Measurements from ENCODE around the gene PCSK1. TPM values are rescaled to one million over a fixed set of nuclear protein-coding genes. Genes with fewer than 3 reads are reported as not detected.

PCSK1 gene
- total RNA-seq, 1 experiment from 2014 or later: not detected

DNA sequence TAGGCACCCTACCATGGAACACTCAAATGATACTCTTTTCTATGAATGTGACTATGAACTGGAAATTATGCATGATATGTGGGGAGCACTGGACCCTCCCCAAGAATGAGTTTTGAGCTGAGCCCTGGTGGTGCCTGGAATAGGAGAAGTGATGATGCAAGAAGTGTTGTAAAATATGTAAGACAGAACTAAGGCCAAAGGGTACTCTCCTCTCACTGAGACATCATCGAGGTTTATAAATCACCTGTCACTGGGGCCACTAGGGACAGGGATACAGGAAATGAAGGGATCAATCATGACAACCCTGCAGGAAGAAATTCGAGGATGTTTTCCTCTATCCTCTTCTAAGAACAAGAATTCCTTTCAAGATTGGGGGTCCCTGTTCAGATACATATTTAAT is 45.4 kb downstream of the PCSK1 start:
- no peak overlapping the region for H3K4me3 ChIP-seq (replicated peaks in 1 of 2; ENCODE audit: low read depth in 1 of 2, low read length in 2 of 2)
- no peak overlapping the region for H3K9ac ChIP-seq (ENCODE audit: low read length)
- TF ChIP-seq SP1 (IDR thresholded peaks at IDR 0.05; ENCODE audit: low read depth): no peak
- TF ChIP-seq EZH2 (IDR thresholded peaks at IDR 0.05): no peak
- no peak for TF ChIP-seq SIN3A (IDR thresholded peaks at IDR 0.05; ENCODE audit: low read depth)
- TF ChIP-seq TCF7L2 (IDR thresholded peaks at IDR 0.05; ENCODE audit: borderline replicate concordance, extremely low read depth, insufficient read depth, insufficient read length): no peak
- TF ChIP-seq SRF (IDR thresholded peaks at IDR 0.05; ENCODE audit: low read depth): no peak
- TF ChIP-seq CBX3 (IDR thresholded peaks at IDR 0.05; ENCODE audit: low read depth): no peak
- TF ChIP-seq RAD21 (IDR thresholded peaks at IDR 0.05; ENCODE audit: low read depth): no peak
- TF ChIP-seq, protein P1, sequence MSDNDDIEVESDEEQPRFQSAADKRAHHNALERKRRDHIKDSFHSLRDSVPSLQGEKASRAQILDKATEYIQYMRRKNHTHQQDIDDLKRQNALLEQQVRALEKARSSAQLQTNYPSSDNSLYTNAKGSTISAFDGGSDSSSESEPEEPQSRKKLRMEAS (IDR thresholded peaks at IDR 0.05): no peak
- TF ChIP-seq EZH2phosphoT487 (IDR thresholded peaks at IDR 0.05; ENCODE audit: borderline replicate concordance): no peak
- no peak for TF ChIP-seq JUND (IDR thresholded peaks at IDR 0.05)
- no peak for TF ChIP-seq ZNF274 (IDR thresholded peaks at IDR 0.05; ENCODE audit: low read depth, low read length)
- no peak for TF ChIP-seq FOSL1 (IDR thresholded peaks at IDR 0.05; ENCODE audit: low read depth)
- TF ChIP-seq ZFX (IDR thresholded peaks at IDR 0.05): no peak
- TF ChIP-seq, protein P2, sequence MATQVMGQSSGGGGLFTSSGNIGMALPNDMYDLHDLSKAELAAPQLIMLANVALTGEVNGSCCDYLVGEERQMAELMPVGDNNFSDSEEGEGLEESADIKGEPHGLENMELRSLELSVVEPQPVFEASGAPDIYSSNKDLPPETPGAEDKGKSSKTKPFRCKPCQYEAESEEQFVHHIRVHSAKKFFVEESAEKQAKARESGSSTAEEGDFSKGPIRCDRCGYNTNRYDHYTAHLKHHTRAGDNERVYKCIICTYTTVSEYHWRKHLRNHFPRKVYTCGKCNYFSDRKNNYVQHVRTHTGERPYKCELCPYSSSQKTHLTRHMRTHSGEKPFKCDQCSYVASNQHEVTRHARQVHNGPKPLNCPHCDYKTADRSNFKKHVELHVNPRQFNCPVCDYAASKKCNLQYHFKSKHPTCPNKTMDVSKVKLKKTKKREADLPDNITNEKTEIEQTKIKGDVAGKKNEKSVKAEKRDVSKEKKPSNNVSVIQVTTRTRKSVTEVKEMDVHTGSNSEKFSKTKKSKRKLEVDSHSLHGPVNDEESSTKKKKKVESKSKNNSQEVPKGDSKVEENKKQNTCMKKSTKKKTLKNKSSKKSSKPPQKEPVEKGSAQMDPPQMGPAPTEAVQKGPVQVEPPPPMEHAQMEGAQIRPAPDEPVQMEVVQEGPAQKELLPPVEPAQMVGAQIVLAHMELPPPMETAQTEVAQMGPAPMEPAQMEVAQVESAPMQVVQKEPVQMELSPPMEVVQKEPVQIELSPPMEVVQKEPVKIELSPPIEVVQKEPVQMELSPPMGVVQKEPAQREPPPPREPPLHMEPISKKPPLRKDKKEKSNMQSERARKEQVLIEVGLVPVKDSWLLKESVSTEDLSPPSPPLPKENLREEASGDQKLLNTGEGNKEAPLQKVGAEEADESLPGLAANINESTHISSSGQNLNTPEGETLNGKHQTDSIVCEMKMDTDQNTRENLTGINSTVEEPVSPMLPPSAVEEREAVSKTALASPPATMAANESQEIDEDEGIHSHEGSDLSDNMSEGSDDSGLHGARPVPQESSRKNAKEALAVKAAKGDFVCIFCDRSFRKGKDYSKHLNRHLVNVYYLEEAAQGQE (IDR thresholded peaks at IDR 0.05; ENCODE audit: low read depth): no peak
- TF ChIP-seq POLR2A (IDR thresholded peaks at IDR 0.05; ENCODE audit: borderline replicate concordance, extremely low read depth, insufficient read depth, insufficient read length): no peak
- TF ChIP-seq, protein P3, sequence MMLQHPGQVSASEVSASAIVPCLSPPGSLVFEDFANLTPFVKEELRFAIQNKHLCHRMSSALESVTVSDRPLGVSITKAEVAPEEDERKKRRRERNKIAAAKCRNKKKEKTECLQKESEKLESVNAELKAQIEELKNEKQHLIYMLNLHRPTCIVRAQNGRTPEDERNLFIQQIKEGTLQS (IDR thresholded peaks at IDR 0.05): no peak
- TF ChIP-seq EGR1 (IDR thresholded peaks at IDR 0.05; ENCODE audit: low read depth): no peak
- RAD21 ChIA-PET (ENCODE audit: low non-redundant PET in 1 of 2, low total read pairs in 2 of 2, uncharacterized antibody in 2 of 2, unreplicated experiment in 2 of 2): no interaction called here
- no peak overlapping the region for H3K4me2 ChIP-seq (ENCODE audit: low read length)
- no peak for DNase-seq (ENCODE audit: low read depth, low spot score)
- no peaks in the 10 kb centered on the region for H3K27me3 ChIP-seq (ENCODE audit: insufficient read depth, low read length)
- H4K20me1 ChIP-seq (ENCODE audit: insufficient read depth): no peaks in the 10 kb centered on the region
- no peak overlapping the region for H3K27ac ChIP-seq (ENCODE audit: low read depth, low read length)
- no peak for ATAC-seq
- H3K36me3 ChIP-seq (ENCODE audit: control insufficient read depth in 1 of 2, insufficient read depth in 2 of 2, low read length in 2 of 2): no peaks in the 10 kb centered on the region
- H3K79me2 ChIP-seq (ENCODE audit: insufficient read depth, low read length): no peaks in the 10 kb centered on the region
- CTCF ChIA-PET: no interaction called here
- H3K9me3 ChIP-seq (ENCODE audit: control insufficient read depth in 1 of 2, insufficient read depth in 1 of 2, low read depth in 1 of 2, low read length in 2 of 2): no peaks in the 10 kb centered on the region
- no peaks in the 10 kb centered on the region for H3K9me2 ChIP-seq (ENCODE audit: insufficient read depth)
- peaks cover 6 to 8% of the 10 kb centered on the region in 2 experiments; a peak in 3 of 4 replicates for H3K4me1 ChIP-seq (ENCODE audit: control insufficient read depth in 1 of 2, insufficient read depth in 2 of 2, low read length in 2 of 2)
- POLR2A ChIA-PET: no interaction called here
- intact Hi-C loops (cut with micrococcal nuclease): no loop called here
- BruUV-seq (replicated peaks): no TSS peak
- H2AFZ ChIP-seq (ENCODE audit: low read depth, low read length, poor library complexity, severe bottlenecking): no peak overlapping the region

Data from HCT116 (cell line).